HL-60/S4 (cell line): ENCODE measurements around the gene WRNIP1.

ENCODE experiments used
- in situ Hi-C: fragments of 300-500 bp; cut with MboI; formaldehyde crosslinking; loops from 2 replicates; pipeline ENCODE4 v1.14.3; 2022; ENCODE audit warnings: low sequenced_read_pairs

The WRNIP1 gene

DNA sequence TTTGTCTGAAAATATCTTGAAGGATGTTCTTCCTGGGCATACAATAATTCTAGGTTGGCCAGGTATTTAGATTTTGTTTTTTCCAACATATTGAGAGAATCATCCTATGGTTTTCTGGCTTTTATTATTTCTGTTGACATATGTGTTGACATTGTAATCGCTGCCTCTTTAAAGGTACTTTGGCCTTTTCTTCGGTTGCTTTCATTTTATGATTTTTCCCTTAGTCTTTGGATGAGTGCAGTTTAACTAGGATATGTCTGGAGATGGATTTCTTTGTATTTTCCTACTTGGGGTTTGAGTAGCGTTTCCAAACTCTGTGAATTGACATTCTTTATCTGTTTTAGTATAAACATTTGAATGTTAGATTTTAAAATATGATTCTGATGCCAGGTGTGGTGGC is 65.0 kb downstream of the WRNIP1 start:
- in situ Hi-C loops: no loop called here

DNA sequence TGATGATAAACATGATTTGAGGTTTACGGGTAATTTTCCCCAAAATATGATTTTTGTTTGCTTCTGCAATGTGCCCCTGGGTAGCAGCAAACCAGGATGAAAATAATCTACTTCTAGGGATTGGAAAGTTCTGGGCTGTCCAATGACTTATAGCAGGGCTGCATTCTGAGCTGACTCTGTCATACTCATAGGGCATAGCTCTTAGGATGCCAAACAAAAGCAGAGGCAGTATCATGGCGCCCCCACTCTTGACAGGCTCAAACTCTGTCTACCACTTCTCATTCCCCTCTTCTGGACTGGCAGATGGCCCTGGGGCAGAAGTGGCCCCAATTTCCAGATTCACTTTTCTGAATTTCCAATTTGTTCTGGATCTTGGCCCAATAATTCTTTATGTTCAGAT is 66.2 kb downstream of the WRNIP1 start:
- in situ Hi-C loops: no loop called here

DNA sequence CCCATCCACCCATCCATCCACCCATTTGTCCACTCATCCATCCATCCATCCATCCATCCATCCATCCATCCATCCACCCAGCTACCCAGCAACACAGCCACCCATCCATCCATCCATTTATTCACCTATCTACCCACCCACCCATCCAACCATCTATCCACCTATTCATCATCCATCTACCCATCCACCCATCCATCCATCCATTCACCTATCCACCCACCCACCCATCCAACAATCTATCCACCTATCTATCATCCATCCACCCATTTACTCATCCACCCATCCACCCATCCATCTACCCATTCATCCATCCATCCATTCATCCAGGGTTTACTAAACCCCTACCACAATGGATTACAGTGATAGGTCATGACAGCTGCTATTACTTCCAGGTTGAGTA is 69.1 kb downstream of the WRNIP1 start:
- in situ Hi-C loops: no loop called here
